ENCODE results near the gene TBC1D1.

Gene TBC1D1, protein sequence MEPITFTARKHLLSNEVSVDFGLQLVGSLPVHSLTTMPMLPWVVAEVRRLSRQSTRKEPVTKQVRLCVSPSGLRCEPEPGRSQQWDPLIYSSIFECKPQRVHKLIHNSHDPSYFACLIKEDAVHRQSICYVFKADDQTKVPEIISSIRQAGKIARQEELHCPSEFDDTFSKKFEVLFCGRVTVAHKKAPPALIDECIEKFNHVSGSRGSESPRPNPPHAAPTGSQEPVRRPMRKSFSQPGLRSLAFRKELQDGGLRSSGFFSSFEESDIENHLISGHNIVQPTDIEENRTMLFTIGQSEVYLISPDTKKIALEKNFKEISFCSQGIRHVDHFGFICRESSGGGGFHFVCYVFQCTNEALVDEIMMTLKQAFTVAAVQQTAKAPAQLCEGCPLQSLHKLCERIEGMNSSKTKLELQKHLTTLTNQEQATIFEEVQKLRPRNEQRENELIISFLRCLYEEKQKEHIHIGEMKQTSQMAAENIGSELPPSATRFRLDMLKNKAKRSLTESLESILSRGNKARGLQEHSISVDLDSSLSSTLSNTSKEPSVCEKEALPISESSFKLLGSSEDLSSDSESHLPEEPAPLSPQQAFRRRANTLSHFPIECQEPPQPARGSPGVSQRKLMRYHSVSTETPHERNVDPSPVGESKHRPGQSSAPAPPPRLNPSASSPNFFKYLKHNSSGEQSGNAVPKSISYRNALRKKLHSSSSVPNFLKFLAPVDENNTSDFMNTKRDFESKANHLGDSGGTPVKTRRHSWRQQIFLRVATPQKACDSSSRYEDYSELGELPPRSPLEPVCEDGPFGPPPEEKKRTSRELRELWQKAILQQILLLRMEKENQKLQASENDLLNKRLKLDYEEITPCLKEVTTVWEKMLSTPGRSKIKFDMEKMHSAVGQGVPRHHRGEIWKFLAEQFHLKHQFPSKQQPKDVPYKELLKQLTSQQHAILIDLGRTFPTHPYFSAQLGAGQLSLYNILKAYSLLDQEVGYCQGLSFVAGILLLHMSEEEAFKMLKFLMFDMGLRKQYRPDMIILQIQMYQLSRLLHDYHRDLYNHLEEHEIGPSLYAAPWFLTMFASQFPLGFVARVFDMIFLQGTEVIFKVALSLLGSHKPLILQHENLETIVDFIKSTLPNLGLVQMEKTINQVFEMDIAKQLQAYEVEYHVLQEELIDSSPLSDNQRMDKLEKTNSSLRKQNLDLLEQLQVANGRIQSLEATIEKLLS (N-terminal part only)

DNA sequence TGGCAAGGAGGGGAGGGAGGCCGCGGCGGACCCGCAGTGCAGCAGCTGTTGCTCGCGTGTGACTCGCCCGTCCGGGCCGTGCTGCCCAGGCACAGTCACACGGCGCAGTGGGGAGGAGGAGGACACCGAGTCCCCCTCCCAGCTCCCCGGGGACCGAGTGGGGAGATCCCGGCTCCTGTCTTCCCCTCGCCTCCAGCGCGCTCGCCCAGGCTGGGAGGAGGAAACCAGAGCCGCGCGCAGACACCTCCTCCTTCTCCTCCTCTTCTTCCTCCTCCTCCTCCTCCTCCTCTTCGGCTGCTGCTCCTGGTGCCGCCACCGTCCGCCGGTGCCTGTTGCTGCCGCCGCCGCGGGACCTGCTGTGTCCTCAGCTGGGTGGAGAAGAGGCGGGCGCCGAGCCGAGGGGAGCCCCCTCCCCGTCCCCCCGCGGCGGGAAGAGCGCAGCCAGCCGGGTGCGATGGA is at the start of gene TBC1D1:
TSS of gene TBC1D1 (plus strand) at position 284 of the 459 bp plus-strand sequence. CDS start 11,012 bp downstream, outside the sequence.
- peak; percentile 7 to 12 for DNase-seq

GRCh38 chr4:37844204-37844603 is 46.7 kb upstream of the TBC1D1 start:
- DNase-seq = no peak

- no peak for DNase-seq
These were observed 45.7 kb upstream of the TBC1D1 start for GRCh38 chr4:37845201-37845600.

- DNase-seq = no peak
These were observed 43.5 kb upstream of the TBC1D1 start for GRCh38 chr4:37847311-37847884.

GRCh38 chr4:37852376-37852775 is 38.5 kb upstream of the TBC1D1 start:
- no peak for DNase-seq

- DNase-seq = no peak
These were observed 32.8 kb upstream of the TBC1D1 start for GRCh38 chr4:37858112-37858511.

DNA sequence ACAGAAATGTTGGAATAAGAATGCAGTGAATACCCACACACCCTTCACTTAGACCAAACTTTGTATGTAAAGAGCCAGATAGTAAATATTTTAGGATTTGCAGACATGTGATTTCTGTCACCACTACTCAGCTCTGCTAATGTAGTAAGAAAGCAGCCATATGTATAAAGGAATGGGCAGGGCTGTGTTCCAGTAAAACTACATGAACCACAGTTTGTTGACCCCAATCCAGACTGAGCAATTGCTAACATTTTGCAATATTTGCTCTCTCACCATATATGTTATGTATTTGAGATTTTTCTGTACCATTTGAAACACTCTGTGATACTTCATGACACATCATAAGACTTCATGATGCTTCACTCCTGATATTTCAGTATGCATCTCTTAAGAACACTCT is 32.0 kb upstream of the TBC1D1 start:
- DNase-seq = no peak

DNA sequence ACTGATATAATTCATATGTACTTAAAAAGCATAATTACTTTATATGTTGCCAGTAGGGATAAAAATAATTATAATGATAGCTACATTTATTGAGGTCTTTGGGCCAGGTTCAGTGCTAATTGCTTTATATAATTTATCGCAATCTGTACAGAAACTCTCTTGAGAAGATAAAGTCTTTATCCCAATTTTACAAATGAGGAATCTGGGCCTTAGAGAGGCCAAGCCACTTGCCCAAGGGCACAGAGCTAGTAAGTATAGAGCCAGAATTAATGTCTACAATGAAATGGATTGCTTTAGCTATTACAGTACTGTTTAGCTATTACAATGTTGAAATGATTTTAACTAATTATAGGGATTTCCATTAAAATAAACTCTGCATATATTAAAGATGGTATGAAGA is 30.6 kb upstream of the TBC1D1 start:
- no peak for DNase-seq

DNA sequence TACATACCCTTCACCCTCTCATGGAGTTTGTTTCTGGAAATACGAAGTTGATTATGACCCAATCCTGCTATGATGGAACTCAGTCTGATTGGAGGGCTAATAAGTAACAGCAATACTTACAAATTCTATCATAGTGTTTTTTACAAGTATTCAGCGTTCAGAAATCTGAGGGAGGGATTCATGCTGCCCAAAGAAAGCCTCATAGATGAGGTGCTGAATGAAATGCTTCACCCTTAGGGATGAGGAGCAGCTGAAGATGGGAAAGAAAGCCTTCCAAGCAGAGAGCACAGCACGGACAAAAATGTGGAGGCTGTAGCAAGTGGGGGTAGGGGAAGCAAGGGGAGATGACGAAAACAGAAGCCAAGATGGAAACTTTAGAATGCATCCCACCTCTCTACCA is 27.9 kb upstream of the TBC1D1 start:
- no peak for DNase-seq

GRCh38 chr4:37864786-37865185 is 26.1 kb upstream of the TBC1D1 start:
- peak; percentile 55 to 60 for DNase-seq

GRCh38 chr4:37865450-37865849 is 25.4 kb upstream of the TBC1D1 start:
- no peak for DNase-seq

GRCh38 chr4:37867102-37867501 is 23.8 kb upstream of the TBC1D1 start:
- DNase-seq = no peak

GRCh38 chr4:37868238-37868637 is 22.6 kb upstream of the TBC1D1 start:
- DNase-seq = no peak

- no peak for DNase-seq
These were observed 18.4 kb upstream of the TBC1D1 start for GRCh38 chr4:37872310-37872988.

DNA sequence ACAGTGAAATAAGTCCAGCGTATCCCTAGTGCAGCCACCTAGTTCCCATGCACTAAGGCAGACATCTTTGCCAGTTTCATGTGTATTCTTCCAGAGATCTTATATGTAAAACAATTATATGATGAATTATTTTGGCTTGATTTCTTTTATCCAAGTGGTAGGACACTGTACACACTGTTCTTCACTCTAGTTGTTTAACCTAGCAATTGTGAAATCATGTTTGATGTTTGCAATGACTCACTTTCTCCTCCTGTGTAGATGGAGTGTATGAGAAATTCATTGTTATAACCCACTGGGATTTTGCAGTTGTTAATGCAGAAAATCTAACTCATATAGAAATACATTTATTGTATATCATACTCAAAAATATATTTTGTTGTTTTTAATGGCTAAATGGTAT is 17.5 kb upstream of the TBC1D1 start:
- DNase-seq = peak; percentile 44 to 47

DNA sequence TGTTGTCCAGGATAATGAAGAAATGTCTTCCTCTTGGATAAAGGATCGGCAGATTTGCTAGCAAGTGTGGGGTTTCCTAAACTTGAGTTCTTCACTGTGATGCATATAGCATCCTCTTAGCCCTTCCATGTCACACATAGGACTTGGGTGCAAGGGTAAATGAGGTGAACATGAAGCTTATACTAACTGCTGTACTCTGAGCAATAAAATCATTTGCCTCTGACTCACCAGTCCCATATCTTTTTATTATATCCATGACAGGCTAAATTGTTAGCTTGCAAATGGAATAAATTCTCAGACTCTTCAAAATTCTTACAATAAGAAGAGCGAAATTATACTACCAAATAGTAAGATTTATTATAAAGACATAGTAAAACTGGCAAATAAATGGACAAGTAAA is 14.7 kb upstream of the TBC1D1 start:
- no peak for DNase-seq

DNA sequence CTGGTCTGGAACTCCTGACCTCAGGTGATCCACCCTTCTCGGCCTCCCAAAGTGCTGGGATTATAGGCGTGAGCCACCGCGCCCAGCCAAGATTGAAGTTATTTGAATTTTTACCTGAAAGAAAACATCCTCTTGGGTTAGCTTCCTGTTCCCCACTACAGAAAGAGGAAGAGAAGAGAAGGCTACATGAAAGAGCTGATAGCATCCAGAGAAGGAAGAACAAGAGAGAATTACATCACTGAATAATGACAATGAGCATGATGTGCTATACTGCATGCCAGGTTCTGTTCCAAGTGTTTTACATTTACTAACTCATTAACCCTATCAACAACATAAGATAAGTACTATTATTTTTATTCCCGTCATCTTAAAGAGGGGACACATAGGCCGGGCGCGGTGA is 11.5 kb upstream of the TBC1D1 start:
- peak; percentile 61 to 75 for DNase-seq

- peak; percentile 18 to 33 for DNase-seq
These were observed 9.1 kb upstream of the TBC1D1 start for GRCh38 chr4:37881811-37882210.

DNA sequence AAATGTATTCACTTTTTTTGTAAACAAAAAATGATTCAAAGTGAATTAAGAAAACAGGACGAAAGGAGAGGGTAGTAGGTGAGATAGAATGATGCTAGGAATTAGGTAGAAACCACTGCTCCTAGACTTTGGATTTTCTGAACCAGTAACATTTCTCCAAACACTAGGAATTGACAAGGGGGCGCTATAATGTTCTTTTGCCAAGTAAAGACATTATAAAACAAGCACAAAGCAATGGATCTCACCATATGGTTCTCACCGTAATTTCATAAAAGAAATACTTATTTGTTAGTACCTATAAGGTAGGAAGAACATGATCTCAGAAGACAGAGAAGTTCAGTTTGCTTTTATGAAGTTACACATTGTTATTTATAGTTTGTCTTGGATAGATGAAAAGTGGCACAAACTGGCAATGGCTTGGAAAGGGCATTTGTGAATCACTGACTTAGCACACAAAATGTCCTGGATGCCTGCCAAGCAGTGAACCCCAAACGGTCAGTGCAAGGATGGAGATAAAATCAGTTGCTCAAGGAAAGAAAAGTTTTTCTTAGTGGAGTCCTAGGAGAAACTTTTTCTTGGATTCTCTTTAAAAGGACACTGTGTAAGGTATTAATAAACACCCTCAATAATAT is 8.1 kb upstream of the TBC1D1 start:
- DNase-seq = no peak

GRCh38 chr4:37884855-37885487 is 5.9 kb upstream of the TBC1D1 start:
- DNase-seq = no peak

DNA sequence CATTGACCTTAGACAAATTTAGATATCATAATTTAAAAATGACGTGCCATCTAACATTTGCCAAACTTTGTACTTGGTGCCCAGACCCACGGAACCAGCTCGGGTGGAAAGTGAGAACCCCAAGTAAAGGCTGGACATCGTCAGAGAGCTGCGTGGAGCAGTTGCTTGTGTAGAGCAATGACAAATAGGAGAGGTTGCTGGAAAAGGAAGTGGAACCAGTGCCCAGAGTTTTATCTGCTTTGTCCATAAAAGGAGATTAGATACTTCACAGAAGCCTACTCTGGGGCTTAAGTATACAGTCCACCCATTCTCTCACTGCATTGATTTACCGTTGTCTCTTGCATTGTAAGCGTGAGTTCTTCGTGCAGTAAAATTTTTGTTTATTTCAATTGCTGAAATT is 5.4 kb upstream of the TBC1D1 start:
- DNase-seq = no peak
